Gastrocnemius medialis (tissue), 4 donors: ENCODE data around the gene CEP83.

ENCODE experiments used
- POLR2A ChIP-seq, 2 donors: fragments of 450-650 bp; IDR thresholded peaks; one replicate each; pipeline ENCODE4 v1.6.1; 2017; ENCODE audit warnings: antibody characterized with exemption in 2 of 2, mild to moderate bottlenecking in 2 of 2, moderate library complexity in 2 of 2
- TF ChIP-seq, protein P1 (sequence below), 5 experiments: fragments of 450-650 bp in 3 of 5; fragments of 200-600 bp in 2 of 5; sonication (generic) in 2 of 5; IDR thresholded peaks in 4 of 5; conservative IDR thresholded peaks in 1 of 5; 1 replicate in 4 of 5; 2 replicates in 1 of 5; pipeline ENCODE4 v1.5.1; 2016 to 2019; ENCODE audit warnings: antibody characterized with exemption in 5 of 5, mild to moderate bottlenecking in 3 of 5, moderate library complexity in 3 of 5

DNA sequence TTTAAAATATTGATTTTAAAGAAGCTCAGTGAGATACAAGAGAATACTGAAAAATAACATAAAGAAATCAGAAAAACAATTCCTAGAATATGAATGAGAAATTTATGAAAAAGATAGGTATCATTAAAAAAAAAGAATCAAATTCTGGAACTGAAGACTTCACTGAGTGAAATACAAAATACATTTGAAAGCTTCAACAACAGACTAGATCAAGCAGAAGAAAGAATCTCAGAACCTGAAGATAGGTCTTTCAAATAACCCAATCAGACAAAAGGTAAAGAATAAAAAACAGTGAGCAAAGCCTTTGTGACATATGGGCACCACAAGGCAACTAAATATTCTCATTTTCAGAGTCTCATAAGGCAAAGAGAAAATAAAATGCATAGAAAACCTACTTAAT, 29.4 kb downstream of the CEP83 start:
- TF ChIP-seq, protein P1, sequence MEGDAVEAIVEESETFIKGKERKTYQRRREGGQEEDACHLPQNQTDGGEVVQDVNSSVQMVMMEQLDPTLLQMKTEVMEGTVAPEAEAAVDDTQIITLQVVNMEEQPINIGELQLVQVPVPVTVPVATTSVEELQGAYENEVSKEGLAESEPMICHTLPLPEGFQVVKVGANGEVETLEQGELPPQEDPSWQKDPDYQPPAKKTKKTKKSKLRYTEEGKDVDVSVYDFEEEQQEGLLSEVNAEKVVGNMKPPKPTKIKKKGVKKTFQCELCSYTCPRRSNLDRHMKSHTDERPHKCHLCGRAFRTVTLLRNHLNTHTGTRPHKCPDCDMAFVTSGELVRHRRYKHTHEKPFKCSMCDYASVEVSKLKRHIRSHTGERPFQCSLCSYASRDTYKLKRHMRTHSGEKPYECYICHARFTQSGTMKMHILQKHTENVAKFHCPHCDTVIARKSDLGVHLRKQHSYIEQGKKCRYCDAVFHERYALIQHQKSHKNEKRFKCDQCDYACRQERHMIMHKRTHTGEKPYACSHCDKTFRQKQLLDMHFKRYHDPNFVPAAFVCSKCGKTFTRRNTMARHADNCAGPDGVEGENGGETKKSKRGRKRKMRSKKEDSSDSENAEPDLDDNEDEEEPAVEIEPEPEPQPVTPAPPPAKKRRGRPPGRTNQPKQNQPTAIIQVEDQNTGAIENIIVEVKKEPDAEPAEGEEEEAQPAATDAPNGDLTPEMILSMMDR (IDR thresholded peaks at IDR 0.05 in 4 of 5, conservative IDR thresholded peaks at IDR 0.05 in 1 of 5), result no peak
- no peak for TF ChIP-seq POLR2A (IDR thresholded peaks at IDR 0.05)
